ENCODE results near the gene STOX1. TPM values are rescaled to one million over a fixed set of nuclear protein-coding genes. Genes with fewer than 3 reads are reported as not detected.

The STOX1 gene
- total and polyA plus RNA-seq, 2 experiments from 2014 or later = 1.6 to 5.5 TPM

DNA sequence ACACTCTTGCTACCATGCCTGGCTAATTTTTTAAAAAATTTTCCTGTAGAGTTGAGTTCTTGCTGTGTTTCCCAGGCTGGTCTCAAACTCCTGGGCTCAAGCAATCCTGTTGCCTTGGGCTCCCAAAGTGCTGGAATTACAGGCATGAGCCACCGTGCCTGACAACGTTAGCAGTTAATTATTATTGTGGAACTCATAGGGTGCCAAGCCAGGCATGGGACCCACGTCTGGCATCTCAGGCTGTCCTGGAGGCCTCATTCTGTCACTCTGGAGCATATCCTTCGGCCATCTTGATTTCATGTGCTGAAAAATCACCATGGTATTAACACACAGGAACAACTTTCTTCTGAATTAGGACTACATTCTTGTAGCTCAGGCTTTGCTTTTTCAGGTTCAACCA is 21.5 kb downstream of the STOX1 start:
- Histone ChIP-seq H3K79me2 (no peaks in the 10 kb centered on the region), H2AFZ (no peak overlapping the region), H3K9me2 (replicated peaks; ENCODE audit: insufficient read depth) (no peaks in the 10 kb centered on the region), H3K4me3 (no peak overlapping the region), H3K4me2 (no peak overlapping the region), H3K4me1 (ENCODE audit: insufficient read depth) (no peaks in the 10 kb centered on the region), H3K36me3 (replicated peaks; ENCODE audit: insufficient read depth, low read depth) (no peaks in the 10 kb centered on the region), H4K20me1 (ENCODE audit: insufficient read depth, poor library complexity, severe bottlenecking) (no peaks in the 10 kb centered on the region), H3K27ac (no peak overlapping the region), H3K9me3 (ENCODE audit: low read depth) (no peaks in the 10 kb centered on the region), H3K27me3 (no peaks in the 10 kb centered on the region)
- WGBS (ENCODE audit: low lambda C conversion rate, missing lambda C conversion rate) = 69% methylated on average over 4 of the region's 4 CpGs
- TF ChIP-seq EZH2phosphoT487 (IDR thresholded peaks at IDR 0.05; ENCODE audit: low read depth, severe bottlenecking, unreplicated experiment) (no peak), EZH2 (IDR thresholded peaks at IDR 0.05; ENCODE audit: borderline replicate concordance) (no peak)
- TF ChIP-seq, protein P1, sequence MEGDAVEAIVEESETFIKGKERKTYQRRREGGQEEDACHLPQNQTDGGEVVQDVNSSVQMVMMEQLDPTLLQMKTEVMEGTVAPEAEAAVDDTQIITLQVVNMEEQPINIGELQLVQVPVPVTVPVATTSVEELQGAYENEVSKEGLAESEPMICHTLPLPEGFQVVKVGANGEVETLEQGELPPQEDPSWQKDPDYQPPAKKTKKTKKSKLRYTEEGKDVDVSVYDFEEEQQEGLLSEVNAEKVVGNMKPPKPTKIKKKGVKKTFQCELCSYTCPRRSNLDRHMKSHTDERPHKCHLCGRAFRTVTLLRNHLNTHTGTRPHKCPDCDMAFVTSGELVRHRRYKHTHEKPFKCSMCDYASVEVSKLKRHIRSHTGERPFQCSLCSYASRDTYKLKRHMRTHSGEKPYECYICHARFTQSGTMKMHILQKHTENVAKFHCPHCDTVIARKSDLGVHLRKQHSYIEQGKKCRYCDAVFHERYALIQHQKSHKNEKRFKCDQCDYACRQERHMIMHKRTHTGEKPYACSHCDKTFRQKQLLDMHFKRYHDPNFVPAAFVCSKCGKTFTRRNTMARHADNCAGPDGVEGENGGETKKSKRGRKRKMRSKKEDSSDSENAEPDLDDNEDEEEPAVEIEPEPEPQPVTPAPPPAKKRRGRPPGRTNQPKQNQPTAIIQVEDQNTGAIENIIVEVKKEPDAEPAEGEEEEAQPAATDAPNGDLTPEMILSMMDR (IDR thresholded peaks at IDR 0.05; ENCODE audit: poor library complexity) = no peak
- no peak for DNase-seq (ENCODE audit: low spot score)

DNA sequence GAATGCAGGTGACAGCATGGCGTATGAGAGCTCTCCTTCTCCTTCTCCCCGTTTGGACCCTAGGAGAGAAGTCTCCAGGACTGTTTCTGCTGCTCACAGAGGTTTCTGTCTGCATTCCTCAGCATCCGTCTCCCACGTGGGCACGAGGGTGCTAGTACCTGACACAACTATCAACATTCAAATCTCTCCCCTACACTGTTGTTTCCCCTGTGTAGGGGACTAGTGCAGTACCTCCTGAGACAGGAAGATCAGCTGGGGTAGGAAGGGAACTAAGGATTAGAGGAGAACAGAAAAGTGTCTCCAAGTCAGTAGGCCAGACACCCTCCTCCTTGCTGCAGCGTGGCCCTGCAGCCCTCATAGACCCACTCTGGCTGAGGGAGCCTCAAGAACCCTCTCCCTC is 29.0 kb downstream of the STOX1 start:
- H3K4me1 ChIP-seq (ENCODE audit: insufficient read depth) = no peaks in the 10 kb centered on the region
- H3K79me2 ChIP-seq = no peaks in the 10 kb centered on the region
- H4K20me1 ChIP-seq (ENCODE audit: insufficient read depth, poor library complexity, severe bottlenecking) = no peaks in the 10 kb centered on the region
- no peak overlapping the region for H3K27ac ChIP-seq
- peaks cover 3% of the 10 kb centered on the region for H3K36me3 ChIP-seq (replicated peaks; ENCODE audit: insufficient read depth, low read depth)
- no peaks in the 10 kb centered on the region for H3K27me3 ChIP-seq
- peaks cover 5% of the 10 kb centered on the region for H3K9me3 ChIP-seq (ENCODE audit: low read depth)
- no peaks in the 10 kb centered on the region for H3K9me2 ChIP-seq (replicated peaks; ENCODE audit: insufficient read depth)
- H3K4me2 ChIP-seq = no peak overlapping the region
- no peak overlapping the region for H3K4me3 ChIP-seq
- H2AFZ ChIP-seq = no peak overlapping the region
- DNase-seq (ENCODE audit: low spot score) = no peak
- no peak for TF ChIP-seq EZH2phosphoT487 (IDR thresholded peaks at IDR 0.05; ENCODE audit: low read depth, severe bottlenecking, unreplicated experiment)
- TF ChIP-seq EZH2 (IDR thresholded peaks at IDR 0.05; ENCODE audit: borderline replicate concordance) = no peak
- 74% methylated on average over 6 of the region's 6 CpGs for WGBS (ENCODE audit: low lambda C conversion rate, missing lambda C conversion rate)

DNA sequence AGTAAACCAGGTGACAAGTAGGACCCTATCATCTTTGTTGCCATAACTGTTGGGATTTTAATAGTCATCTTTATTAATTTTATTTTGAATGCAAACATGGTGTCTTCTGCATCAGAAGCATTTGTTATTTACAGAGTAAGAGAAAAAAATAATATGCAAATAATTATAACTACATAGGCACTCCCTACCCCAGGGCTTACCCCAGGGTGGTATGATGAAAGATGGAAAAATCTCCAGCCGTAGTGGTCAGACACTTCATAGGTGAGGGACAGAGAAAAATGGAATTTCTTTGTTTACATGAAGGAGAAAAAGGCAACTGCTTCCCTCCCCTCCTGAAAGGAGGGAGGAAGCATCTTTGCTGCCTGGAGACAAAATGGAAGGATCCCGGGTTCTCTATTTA is 29.7 kb downstream of the STOX1 start:
- no peak overlapping the region for H3K27ac ChIP-seq
- H3K4me2 ChIP-seq = no peak overlapping the region
- no peak overlapping the region for H3K4me3 ChIP-seq
- H3K27me3 ChIP-seq = no peaks in the 10 kb centered on the region
- H3K9me3 ChIP-seq (ENCODE audit: low read depth) = peaks cover 10% of the 10 kb centered on the region
- no peaks in the 10 kb centered on the region for H3K79me2 ChIP-seq
- 68% methylated on average over 2 of the region's 2 CpGs for WGBS (ENCODE audit: low lambda C conversion rate, missing lambda C conversion rate)
- peaks cover 3% of the 10 kb centered on the region for H3K36me3 ChIP-seq (replicated peaks; ENCODE audit: insufficient read depth, low read depth)
- no peaks in the 10 kb centered on the region for H3K9me2 ChIP-seq (replicated peaks; ENCODE audit: insufficient read depth)
- no peaks in the 10 kb centered on the region for H3K4me1 ChIP-seq (ENCODE audit: insufficient read depth)
- TF ChIP-seq EZH2phosphoT487 (IDR thresholded peaks at IDR 0.05; ENCODE audit: low read depth, severe bottlenecking, unreplicated experiment) = no peak
- TF ChIP-seq, protein P1 (IDR thresholded peaks at IDR 0.05; ENCODE audit: poor library complexity) = no peak
- no peak for TF ChIP-seq EZH2 (IDR thresholded peaks at IDR 0.05; ENCODE audit: borderline replicate concordance)
- H2AFZ ChIP-seq = no peak overlapping the region
- no peaks in the 10 kb centered on the region for H4K20me1 ChIP-seq (ENCODE audit: insufficient read depth, poor library complexity, severe bottlenecking)
- DNase-seq (ENCODE audit: low spot score) = no peak

DNA sequence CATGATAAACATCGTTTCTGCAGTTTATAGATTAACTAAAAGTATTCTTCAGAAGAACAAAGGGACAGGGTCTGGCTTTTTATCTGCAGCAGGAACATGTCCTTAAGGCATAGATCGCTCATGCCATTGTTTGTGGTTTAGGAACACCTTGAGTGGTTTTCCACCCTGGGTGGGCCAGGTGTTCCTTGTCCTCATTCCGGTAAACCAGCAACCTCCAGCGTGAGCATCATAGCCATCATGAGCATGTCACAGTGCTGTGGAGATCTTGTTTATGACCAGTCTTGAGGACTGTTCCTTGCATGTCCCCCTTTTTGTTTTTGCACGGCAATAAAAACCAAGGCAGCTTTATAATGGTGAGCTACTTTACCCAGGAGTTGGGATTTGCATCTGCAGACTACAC is 33.9 kb downstream of the STOX1 start:
- peaks cover 10% of the 10 kb centered on the region for H3K9me3 ChIP-seq (ENCODE audit: low read depth)
- no peak overlapping the region for H2AFZ ChIP-seq
- no peaks in the 10 kb centered on the region for H3K4me1 ChIP-seq (ENCODE audit: insufficient read depth)
- no peaks in the 10 kb centered on the region for H3K9me2 ChIP-seq (replicated peaks; ENCODE audit: insufficient read depth)
- no peak overlapping the region for H3K4me2 ChIP-seq
- no peaks in the 10 kb centered on the region for H4K20me1 ChIP-seq (ENCODE audit: insufficient read depth, poor library complexity, severe bottlenecking)
- H3K79me2 ChIP-seq = no peaks in the 10 kb centered on the region
- H3K27me3 ChIP-seq = no peaks in the 10 kb centered on the region
- TF ChIP-seq EZH2phosphoT487 (IDR thresholded peaks at IDR 0.05; ENCODE audit: low read depth, severe bottlenecking, unreplicated experiment) = no peak
- TF ChIP-seq, protein P1 (IDR thresholded peaks at IDR 0.05; ENCODE audit: poor library complexity) = no peak
- TF ChIP-seq EZH2 (IDR thresholded peaks at IDR 0.05; ENCODE audit: borderline replicate concordance) = no peak
- DNase-seq (ENCODE audit: low spot score) = no peak
- no peak overlapping the region for H3K27ac ChIP-seq
- peaks cover 3% of the 10 kb centered on the region for H3K36me3 ChIP-seq (replicated peaks; ENCODE audit: insufficient read depth, low read depth)
- WGBS (ENCODE audit: low lambda C conversion rate, missing lambda C conversion rate) = 95% methylated on average over 5 of the region's 5 CpGs
- H3K4me3 ChIP-seq = no peak overlapping the region
